ENCODE data around the gene WDR91. TPM values are rescaled to one million over a fixed set of nuclear protein-coding genes. Genes with fewer than 3 reads are reported as not detected.

The WDR91 gene
- total RNA-seq, 2 donors from 2014 or later = 8.2 to 8.7 TPM

DNA sequence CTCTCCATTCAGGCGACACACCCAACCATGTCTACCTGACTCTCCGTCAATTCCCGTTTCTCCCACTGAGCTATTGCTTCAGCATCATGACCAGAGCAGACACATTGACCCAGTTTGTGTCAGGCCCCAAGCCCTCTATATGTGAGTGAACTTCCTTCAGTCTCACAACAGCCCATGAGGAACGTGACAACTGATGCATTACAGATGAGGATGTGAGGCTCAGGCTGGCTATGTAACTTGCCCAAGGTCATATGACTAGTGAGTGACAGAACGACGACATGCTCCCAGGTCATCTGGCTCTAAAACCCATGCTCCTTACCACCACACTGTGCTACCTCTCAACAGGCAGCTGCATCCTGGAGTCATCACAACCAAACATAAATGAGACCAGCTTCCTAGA, 59.8 kb downstream of the WDR91 start:
- intact Hi-C loops (cut with DNase I) = no loop called here

GRCh38 chr7:135151132-135151531, 60.2 kb downstream of the WDR91 start:
- intact Hi-C loops (cut with DNase I) = no loop called here
- no peak for ATAC-seq
- DNase-seq = no peak

More for the DNA sequence above, 59.8 kb downstream of the WDR91 start:
- DNase-seq (no peak), ATAC-seq (peak in 1 of 2 donors; percentile 53)

- ATAC-seq (peak in 1 of 2 donors; percentile 6), DNase-seq (no peak)
- intact Hi-C loops (cut with DNase I) = no loop called here
Observed at GRCh38 chr7:135150072-135150782, 61.1 kb downstream of the WDR91 start.

- peak; percentile 70 to 86 for ATAC-seq
- DNase-seq = no peak
- intact Hi-C loops (cut with DNase I) = loop anchor here in 1 of 2 donors (10.0 kb wide), 1 partner anchor 163 kb away; the partner anchor contains the start of gene AGBL3
Observed at GRCh38 chr7:135147899-135148721, 63.2 kb downstream of the WDR91 start, which contains the start of gene TMEM140. Gene TMEM140, plus strand, starts transcription at chr7:135148072. Its CDS starts 16,370 bp downstream, at chr7:135164442.

DNA sequence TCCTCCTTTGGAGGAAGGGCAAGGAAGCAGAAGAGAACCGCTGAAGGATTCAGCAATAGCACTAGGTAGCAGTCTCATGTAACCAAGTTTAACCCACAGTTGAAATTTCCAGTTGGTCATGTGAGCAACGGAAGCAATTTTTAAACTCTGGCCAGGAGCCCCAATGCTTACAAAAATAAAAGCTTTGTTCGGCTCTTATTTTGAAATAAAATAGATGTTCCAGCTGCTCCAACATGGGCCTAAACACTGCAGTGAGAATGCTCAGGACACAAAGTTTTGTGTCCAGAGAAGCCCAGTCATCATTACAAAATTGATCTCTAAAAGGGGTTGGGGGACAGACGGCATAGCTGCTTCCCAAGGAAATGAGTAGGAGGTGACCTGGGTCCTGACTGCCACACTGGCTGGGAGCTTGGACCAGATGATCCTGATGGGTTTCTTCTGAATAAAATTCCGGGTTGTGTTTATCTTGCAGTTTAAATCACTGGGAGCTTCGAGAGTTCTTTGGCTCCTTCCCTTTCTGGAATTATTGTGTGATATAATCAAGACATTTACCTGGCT, 63.9 kb downstream of the WDR91 start:
- ATAC-seq (peak; percentile 42 to 60), DNase-seq (no peak)
- intact Hi-C loops (cut with DNase I) = loop anchor here in 1 of 2 donors (10.0 kb wide), 1 partner anchor 163 kb away; the partner anchor contains the start of gene AGBL3

GRCh38 chr7:135143885-135144668, 67.2 kb downstream of the WDR91 start:
- DNase-seq (no peak), ATAC-seq (peak in 1 of 2 donors; percentile 56)
- intact Hi-C loops (cut with DNase I) = loop anchor here in 1 of 2 donors (10.0 kb wide), 1 partner anchor 159 kb away; the partner anchor contains the start of gene AGBL3

Small RNAs within 50 kb of the gene (microRNA-seq; reads per million reads assigned to microRNA genes)
- 0 reads per million in 2 donors for gene MIR6509

Other genes starting within 250 kb of the WDR91 start
- 1 to 10 TPM; 1.7 to 2.1 TPM for gene AGBL3, start 225.0 kb downstream of the WDR91 start, total RNA-seq
- gene TMEM140, start 63.5 kb downstream of the WDR91 start, total RNA-seq = 10 to 100 TPM in 1 of 2 donors, 1 to 10 TPM in 1; 10.0 to 12.0 TPM
- 10 to 100 TPM; 25.9 to 28.8 TPM for gene CYREN, start 40.8 kb downstream of the WDR91 start, total RNA-seq
- gene STRA8, start 22.3 kb upstream of the WDR91 start, total RNA-seq = not detected